Stimulated activated CD8-positive, alpha-beta memory T cell treated with anti-CD3 and anti-CD28 coated beads, Interleukin-4, amount 100 ng/mL, for 48 hours (primary cell): ENCODE results near the gene KAT6B.

Experiments used
- DNase-seq: peaks from one replicate; pipeline ENCODE4 v3.0.0-alpha.2; 2020

Gene KAT6B

GRCh38 chr10:74824184-74824899 is 2.1 kb upstream of the KAT6B start:
- peak; percentile 51 for DNase-seq

GRCh38 chr10:74824900-74825370 is 1.5 kb upstream of the KAT6B start:
- DNase-seq, result peak; percentile 65

- DNase-seq, result no peak
Measured at GRCh38 chr10:74825371-74826141, 844 bp upstream of the KAT6B start.

GRCh38 chr10:74827045-74827441 is 643 bp downstream of the KAT6B start:
- no peak for DNase-seq

- DNase-seq, result no peak
Measured at GRCh38 chr10:74827694-74828093, 1.3 kb downstream of the KAT6B start.

- DNase-seq, result no peak
Measured at GRCh38 chr10:74828946-74829345, 2.5 kb downstream of the KAT6B start.

GRCh38 chr10:74831518-74832120 is 5.2 kb downstream of the KAT6B start:
- no peak for DNase-seq

- DNase-seq, result no peak
Measured at GRCh38 chr10:74835963-74836362, 9.6 kb downstream of the KAT6B start.

GRCh38 chr10:74836877-74837276 is 10.5 kb downstream of the KAT6B start:
- no peak for DNase-seq

- DNase-seq, result no peak
Measured at GRCh38 chr10:74837743-74838142, 11.3 kb downstream of the KAT6B start.

GRCh38 chr10:74839708-74840107 is 13.3 kb downstream of the KAT6B start:
- DNase-seq, result no peak

GRCh38 chr10:74841265-74841973 is 15.0 kb downstream of the KAT6B start:
- no peak for DNase-seq

GRCh38 chr10:74842301-74842954 is 16.0 kb downstream of the KAT6B start:
- no peak for DNase-seq

- no peak for DNase-seq
Measured at GRCh38 chr10:74846958-74847357, 20.6 kb downstream of the KAT6B start.

GRCh38 chr10:74851831-74852230 is 25.4 kb downstream of the KAT6B start:
- DNase-seq, result no peak

GRCh38 chr10:74852381-74852780 is 26.0 kb downstream of the KAT6B start:
- DNase-seq, result no peak

GRCh38 chr10:74854610-74855009 is 28.2 kb downstream of the KAT6B start:
- DNase-seq, result no peak

GRCh38 chr10:74855027-74855426 is 28.6 kb downstream of the KAT6B start:
- no peak for DNase-seq

- no peak for DNase-seq
Measured at GRCh38 chr10:74855439-74855838, 29.0 kb downstream of the KAT6B start.

- DNase-seq, result no peak
Measured at GRCh38 chr10:74856940-74857339, 30.5 kb downstream of the KAT6B start.

- DNase-seq, result no peak
Measured at GRCh38 chr10:74857586-74857985, 31.2 kb downstream of the KAT6B start.

- no peak for DNase-seq
Measured at GRCh38 chr10:74859546-74859945, 33.1 kb downstream of the KAT6B start.

- no peak for DNase-seq
Measured at GRCh38 chr10:74862625-74863024, 36.2 kb downstream of the KAT6B start.
